AG09309 (cell line): Measurements from ENCODE around the gene SERF2.

Source experiments
- DNase-seq: peaks from one replicate; pipeline ENCODE4 v3.0.0-alpha.2; 2010; ENCODE audit warnings: low read depth
- H3K4me3 ChIP-seq: 2 replicates; pipeline ENCODE4 v1.5.1; 2011; ENCODE audit warnings: mild to moderate bottlenecking, low read depth, low read length, moderate library complexity; ENCODE audit not compliant: control insufficient read depth
- CTCF ChIP-seq: IDR thresholded peaks from 2 replicates; pipeline ENCODE4 v1.5.1; 2011; ENCODE audit warnings: mild to moderate bottlenecking, low read depth, low read length, inconsistent platforms; ENCODE audit not compliant: insufficient read depth, control insufficient read depth; ENCODE audit errors: missing control alignments

Gene SERF2

GRCh38 chr15:43776101-43776717 is 15.9 kb upstream of the SERF2 start:
- no peak for TF ChIP-seq CTCF
- H3K4me3 ChIP-seq = peak overlapping the region; percentile 70
- no peak for DNase-seq

- DNase-seq = no peak
- H3K4me3 ChIP-seq = peak within 1 kb of the TSS; percentile 70
- no peak for TF ChIP-seq CTCF
Observed at GRCh38 chr15:43776718-43777266, 15.3 kb upstream of the SERF2 start, which contains the start of gene ELL3. Gene ELL3 (minus strand): TSS chr15:43776966. CDS start chr15:43776901, 65 bp downstream.

GRCh38 chr15:43777267-43777914 is 14.7 kb upstream of the SERF2 start:
- TF ChIP-seq CTCF = peak; percentile 92
- peak overlapping the region; percentile 70 for H3K4me3 ChIP-seq
- no peak for DNase-seq

- no peak for DNase-seq
- H3K4me3 ChIP-seq = no peak overlapping the region
- TF ChIP-seq CTCF = no peak
Observed at GRCh38 chr15:43779016-43779415, 13.1 kb upstream of the SERF2 start.

- no peak for TF ChIP-seq CTCF
- H3K4me3 ChIP-seq = no peak overlapping the region
- no peak for DNase-seq
Observed at GRCh38 chr15:43789409-43789808, 2.7 kb upstream of the SERF2 start.

GRCh38 chr15:43792761-43793476 is 799 bp downstream of the SERF2 start:
- TF ChIP-seq CTCF = peak; percentile 25
- H3K4me3 ChIP-seq = peak overlapping the region; percentile 74
- DNase-seq = no peak
